H9 (cell line): ENCODE measurements around the gene SMC1B. TPM values are rescaled to one million over a fixed set of nuclear protein-coding genes. Genes with fewer than 3 reads are reported as not detected.

Experiments
- DNase-seq: peaks from one replicate; pipeline ENCODE4 v3.0.0-alpha.2; 2017
- H2AFZ ChIP-seq: one replicate; pipeline ENCODE4 v1.6.1; 2013; ENCODE audit warnings: mild to moderate bottlenecking, low read length, control low read depth, moderate library complexity
- H2AK5ac ChIP-seq: 2 replicates; pipeline ENCODE4 v1.6.1; 2013; ENCODE audit warnings: low read length, control low read depth, mixed read lengths; ENCODE audit not compliant: insufficient read length
- H2BK120ac ChIP-seq: one replicate; pipeline ENCODE4 v1.6.1; 2013; ENCODE audit warnings: low read depth, mild to moderate bottlenecking, low read length, control low read depth, inconsistent platforms; ENCODE audit not compliant: poor library complexity, severe bottlenecking
- H2BK12ac ChIP-seq: 2 replicates; pipeline ENCODE4 v1.6.1; 2013; ENCODE audit warnings: low read length, control low read depth, mixed read lengths, low read depth; ENCODE audit not compliant: insufficient read length
- H2BK15ac ChIP-seq: 2 replicates; pipeline ENCODE4 v1.6.1; 2013; ENCODE audit warnings: low read depth, low read length, control low read depth
- H2BK20ac ChIP-seq: one replicate; pipeline ENCODE4 v1.6.1; 2013; ENCODE audit warnings: low read depth, mild to moderate bottlenecking, low read length, control low read depth, inconsistent platforms; ENCODE audit not compliant: poor library complexity, severe bottlenecking
- H2BK5ac ChIP-seq: 2 replicates; pipeline ENCODE4 v1.6.1; 2013; ENCODE audit warnings: low read length, control low read depth, mixed read lengths; ENCODE audit not compliant: insufficient read length
- H3K14ac ChIP-seq: 2 replicates; pipeline ENCODE4 v1.6.1; 2013; ENCODE audit warnings: low read length, control low read depth; ENCODE audit not compliant: insufficient read depth
- H3K18ac ChIP-seq: 2 replicates; pipeline ENCODE4 v1.6.1; 2013; ENCODE audit warnings: low read depth, mild to moderate bottlenecking, mixed read lengths, low read length, control low read depth; ENCODE audit not compliant: insufficient read length
- H3K23ac ChIP-seq: 2 replicates; pipeline ENCODE4 v1.6.1; 2013; ENCODE audit warnings: low read length, control low read depth, mixed read lengths, low read depth; ENCODE audit not compliant: insufficient read length
- H3K23me2 ChIP-seq: 2 replicates; pipeline ENCODE4 v1.6.1; 2013; ENCODE audit warnings: low read depth, mild to moderate bottlenecking, mixed read lengths, low read length, control low read depth; ENCODE audit not compliant: insufficient read length, poor library complexity, severe bottlenecking
- H3K27ac ChIP-seq: 2 replicates; pipeline ENCODE4 v1.5.1; 2013; ENCODE audit warnings: low read length, control low read depth, mixed read lengths, low read depth; ENCODE audit not compliant: insufficient read length
- H3K27me3 ChIP-seq: 2 replicates; pipeline ENCODE4 v1.6.1; 2013; ENCODE audit warnings: low read length, control low read depth, inconsistent platforms; ENCODE audit not compliant: insufficient read depth
- H3K4ac ChIP-seq: 2 replicates; pipeline ENCODE4 v1.6.1; 2013; ENCODE audit warnings: low read depth, mild to moderate bottlenecking, control low read depth, inconsistent platforms, low read length, moderate library complexity
- H3K4me1 ChIP-seq: 2 replicates; pipeline ENCODE4 v1.6.1; 2013; ENCODE audit warnings: low read length, control low read depth, inconsistent platforms; ENCODE audit not compliant: insufficient read depth
- H3K4me2 ChIP-seq: 2 replicates; pipeline ENCODE4 v1.6.1; 2013; ENCODE audit warnings: low read length, control low read depth, mixed read lengths; ENCODE audit not compliant: insufficient read length, insufficient read depth
- H3K56ac ChIP-seq: 2 replicates; pipeline ENCODE4 v1.6.1; 2013; ENCODE audit warnings: low read depth, mild to moderate bottlenecking, mixed read lengths, low read length, control low read depth; ENCODE audit not compliant: insufficient read length
- H3K79me1 ChIP-seq: 2 replicates; pipeline ENCODE4 v1.6.1; 2013; ENCODE audit warnings: low read depth, mild to moderate bottlenecking, moderate library complexity, low read length, control low read depth, inconsistent platforms; ENCODE audit not compliant: insufficient read depth, poor library complexity, severe bottlenecking
- H3K79me2 ChIP-seq: 2 replicates; pipeline ENCODE4 v1.6.1; 2013; ENCODE audit warnings: low read length, control low read depth, inconsistent platforms; ENCODE audit not compliant: insufficient read depth
- H3K9ac ChIP-seq: 2 replicates; pipeline ENCODE4 v1.6.1; 2013; ENCODE audit warnings: low read length, control low read depth, mixed read lengths; ENCODE audit not compliant: insufficient read length; ENCODE audit errors: extremely low read depth
- H3K9me3 ChIP-seq: one replicate; pipeline ENCODE4 v1.6.1; 2013; ENCODE audit warnings: low read depth, low read length, inconsistent platforms; ENCODE audit not compliant: control insufficient read depth
- H3T11ph ChIP-seq: one replicate; pipeline ENCODE4 v1.6.1; 2013; ENCODE audit warnings: mild to moderate bottlenecking, low read length, control low read depth, inconsistent platforms
- H4K20me1 ChIP-seq: one replicate; pipeline ENCODE4 v1.6.1; 2013; ENCODE audit not compliant: control insufficient read depth, insufficient read length, insufficient read depth
- H4K5ac ChIP-seq: 2 replicates; pipeline ENCODE4 v1.6.1; 2013; ENCODE audit warnings: low read depth, mild to moderate bottlenecking, mixed read lengths, low read length, control low read depth; ENCODE audit not compliant: insufficient read length
- H4K8ac ChIP-seq: replicated peaks from 2 replicates; pipeline ENCODE4 v1.6.1; 2013; ENCODE audit warnings: low read length, control low read depth, mixed read lengths, low read depth; ENCODE audit not compliant: insufficient read length
- H4K91ac ChIP-seq: 2 replicates; pipeline ENCODE4 v1.6.1; 2013; ENCODE audit warnings: low read depth, mild to moderate bottlenecking, moderate library complexity, mixed read lengths, low read length, control low read depth; ENCODE audit not compliant: insufficient read length
- H3K27ac Mint-ChIP-seq, 3 experiments: 2 replicates in 2 of 3; 3 replicates in 1 of 3; pipeline ENCODE4 v1.8.0; 2020 to 2021; ENCODE audit warnings: mixed read lengths in 3 of 3, mild to moderate bottlenecking in 1 of 3, moderate library complexity in 1 of 3
- H3K27me3 Mint-ChIP-seq: 2 replicates; pipeline ENCODE4 v1.8.0; 2021; ENCODE audit warnings: low read depth, mild to moderate bottlenecking, moderate library complexity, mixed read lengths
- H3K36me3 Mint-ChIP-seq, 3 experiments: 2 replicates in 2 of 3; 3 replicates in 1 of 3; pipeline ENCODE4 v1.8.0; 2020 to 2021; ENCODE audit warnings: low read depth in 3 of 3, mixed read lengths in 3 of 3; ENCODE audit not compliant: insufficient read depth in 1 of 3
- H3K4me1 Mint-ChIP-seq, 2 experiments: 2 replicates each; pipeline ENCODE4 v1.8.0; 2020; ENCODE audit warnings: mixed read lengths in 2 of 2
- H3K4me3 Mint-ChIP-seq, 2 experiments: 2 replicates in 1 of 2; 3 replicates in 1 of 2; pipeline ENCODE4 v1.8.0; 2020 to 2021; ENCODE audit warnings: mild to moderate bottlenecking in 2 of 2, mixed read lengths in 2 of 2, moderate library complexity in 1 of 2
- H3K9me3 Mint-ChIP-seq, 2 experiments: 2 replicates in 1 of 2; 3 replicates in 1 of 2; pipeline ENCODE4 v1.8.0; 2020; ENCODE audit warnings: mild to moderate bottlenecking in 2 of 2, mixed read lengths in 2 of 2, moderate library complexity in 1 of 2
- CTCF ChIP-seq: fragments of 200-600 bp; sonication (generic); conservative IDR thresholded peaks from 3 replicates; pipeline ENCODE4 v1.8.0; 2021; ENCODE audit warnings: antibody characterized with exemption, mild to moderate bottlenecking
- WGBS: extraction: QIAGEN DNeasy Blood & Tissue Kit; methylation state at CpG from one replicate; pipeline ENCODE4 v1.1.7; 2013; ENCODE audit warnings: missing lambda C conversion rate, low lambda C conversion rate, mixed read lengths; ENCODE audit not compliant: insufficient read length; ENCODE audit errors: extremely low coverage; 5-methylcytosine and 5-hydroxymethylcytosine counted together
- total RNA-seq: library from RNA; stranded (reverse); gene quantifications from 2 replicates; pipeline ENCODE4 v1.2.1, GENCODE V29; 2021

Gene SMC1B
- total RNA-seq, 1 experiment from 2014 or later = not detected

- no peak overlapping the region for H2AK5ac ChIP-seq
- no peak overlapping the region for H2BK20ac ChIP-seq
- no peak overlapping the region for H3K27ac ChIP-seq
- Mint-ChIP-seq H3K4me3 (no peak overlapping the region), H3K4me1 (peaks cover 14 to 19% of the 10 kb centered on the region in 2 experiments), H3K27me3 (no peaks in the 10 kb centered on the region), H3K36me3 (peaks cover 23 to 46% (median 44%) of the 10 kb centered on the region in 3 experiments; a peak in 6 of 7 replicates), H3K9me3 (no peaks in the 10 kb centered on the region), H3K27ac (no peak overlapping the region)
- H3K4me1 ChIP-seq = no peaks in the 10 kb centered on the region
- H3K79me1 ChIP-seq = peaks cover 5% of the 10 kb centered on the region
- no peak overlapping the region for H3K18ac ChIP-seq
- H3T11ph ChIP-seq = no peak overlapping the region
- H2BK120ac ChIP-seq = no peak overlapping the region
- H3K23me2 ChIP-seq = no peaks in the 10 kb centered on the region
- H3K14ac ChIP-seq = no peak overlapping the region
- H4K5ac ChIP-seq = no peak overlapping the region
- no peak overlapping the region for H3K23ac ChIP-seq
- DNase-seq = no peak
- H3K9ac ChIP-seq = no peak overlapping the region
- H2AFZ ChIP-seq = no peak overlapping the region
- H3K27me3 ChIP-seq = no peaks in the 10 kb centered on the region
- no peak overlapping the region for H2BK15ac ChIP-seq
- H3K9me3 ChIP-seq = no peaks in the 10 kb centered on the region
- H3K4me2 ChIP-seq = no peak overlapping the region
- no peak for TF ChIP-seq CTCF
- no CpG with 5 or more reads among the region's 24 CpGs for WGBS
- H4K8ac ChIP-seq = no peak overlapping the region
- H4K91ac ChIP-seq = no peak overlapping the region
- no peaks in the 10 kb centered on the region for H4K20me1 ChIP-seq
- H2BK12ac ChIP-seq = no peak overlapping the region
- no peak overlapping the region for H3K56ac ChIP-seq
- H3K79me2 ChIP-seq = no peaks in the 10 kb centered on the region
- no peak overlapping the region for H3K4ac ChIP-seq
- H2BK5ac ChIP-seq = no peak overlapping the region
Observed at GRCh38 chr22:45322873-45323525, 90.4 kb downstream of the SMC1B start.
